ENCODE data around the gene TMEM217. TPM values are rescaled to one million over a fixed set of nuclear protein-coding genes. Genes with fewer than 3 reads are reported as not detected.

The TMEM217 gene
- total and polyA plus RNA-seq, 2 donors (not counting 1 experiment from before 2014, with no cell fraction given) = 0.73 to 1.2 TPM

- no peaks in the 10 kb centered on the region for H3K9me3 Mint-ChIP-seq (ENCODE audit: insufficient read depth)
- ATAC-seq (ENCODE audit: low read depth) (no peak), DNase-seq (no peak)
- POLR2A ChIA-PET = no interaction called here
- no peaks in the 10 kb centered on the region for H3K36me3 ChIP-seq (replicated peaks in 1 of 2; ENCODE audit: control extremely low read depth in 1 of 2, control insufficient read depth in 1 of 2, extremely low read depth in 1 of 2, insufficient read depth in 2 of 2, low read length in 1 of 2)
- no peak overlapping the region for H2AFZ ChIP-seq (ENCODE audit: insufficient read depth, low read depth, low read length, poor library complexity, severe bottlenecking)
- no peaks in the 10 kb centered on the region for H3K9me3 ChIP-seq (ENCODE audit: control extremely low read depth in 1 of 3, control insufficient read depth in 2 of 3, insufficient read depth in 1 of 3, low read length in 2 of 3)
- no peaks in the 10 kb centered on the region for H3K27me3 Mint-ChIP-seq
- no peaks in the 10 kb centered on the region for H4K20me1 ChIP-seq (ENCODE audit: control insufficient read depth, insufficient read depth, low read length, poor library complexity, severe bottlenecking)
- peaks cover 47% of the 10 kb centered on the region for H3K79me2 ChIP-seq (ENCODE audit: control insufficient read depth, insufficient read depth, low read length)
- H3K4me3 ChIP-seq (ENCODE audit: control extremely low read depth in 1 of 5, extremely low read depth in 1 of 5, insufficient read depth in 1 of 5, low read depth in 2 of 5, low read length in 4 of 5) = no peak overlapping the region
- WGBS (ENCODE audit: insufficient coverage) = 90% methylated on average over 5 of the region's 5 CpGs
- TF ChIP-seq EZH2 (IDR thresholded peaks at IDR 0.05; ENCODE audit: borderline replicate concordance, insufficient read depth, low read depth, low read length, poor library complexity, severe bottlenecking) (no peak), CTCF (IDR thresholded peaks at IDR 0.05) (no peak)
- no peak overlapping the region for H3K9ac ChIP-seq (ENCODE audit: low read length)
- peaks cover 26% of the 10 kb centered on the region for H3K4me1 Mint-ChIP-seq
- H3K27ac ChIP-seq (ENCODE audit: low read length in 2 of 2) = no peak overlapping the region
- no peak overlapping the region for H3K4me3 Mint-ChIP-seq
- CTCF ChIA-PET = no interaction called here
- H3K27ac Mint-ChIP-seq = no peak overlapping the region
- H3K27me3 ChIP-seq (replicated peaks in 1 of 4; ENCODE audit: control extremely low read depth in 1 of 4, control insufficient read depth in 3 of 4, insufficient read depth in 4 of 4, low read length in 3 of 4) = no peaks in the 10 kb centered on the region
- peaks cover 20 to 21% of the 10 kb centered on the region in 2 donors for H3K4me1 ChIP-seq (ENCODE audit: control insufficient read depth in 2 of 2, insufficient read depth in 2 of 2, low read length in 2 of 2)
- intact Hi-C loops (cut with micrococcal nuclease) = no loop called here
- no peak overlapping the region for H3K4me2 ChIP-seq (replicated peaks; ENCODE audit: low read depth, low read length, poor library complexity, severe bottlenecking)
Measured at GRCh38 chr6:37254881-37255280, 3.1 kb downstream of the TMEM217 start.

GRCh38 chr6:37253486-37254007, 4.4 kb downstream of the TMEM217 start:
- no peaks in the 10 kb centered on the region for H4K20me1 ChIP-seq (ENCODE audit: control insufficient read depth, insufficient read depth, low read length, poor library complexity, severe bottlenecking)
- Mint-ChIP-seq H3K9me3 (ENCODE audit: insufficient read depth) (no peaks in the 10 kb centered on the region), H3K27ac (no peak overlapping the region), H3K4me3 (no peak overlapping the region), H3K27me3 (no peaks in the 10 kb centered on the region), H3K4me1 (peaks cover 16% of the 10 kb centered on the region)
- H3K4me3 ChIP-seq (ENCODE audit: control extremely low read depth in 1 of 5, extremely low read depth in 1 of 5, insufficient read depth in 1 of 5, low read depth in 2 of 5, low read length in 4 of 5) = no peak overlapping the region
- no peak overlapping the region for H2AFZ ChIP-seq (ENCODE audit: insufficient read depth, low read depth, low read length, poor library complexity, severe bottlenecking)
- CTCF ChIA-PET = interaction anchor here (0.6 kb wide), 1 partner anchor 1058 kb away, joined by 6 read pairs; no protein-coding TSS in a partner anchor
- no peak for DNase-seq
- no peak overlapping the region for H3K27ac ChIP-seq (ENCODE audit: low read length in 2 of 2)
- no peaks in the 10 kb centered on the region for H3K9me3 ChIP-seq (ENCODE audit: control extremely low read depth in 1 of 3, control insufficient read depth in 2 of 3, insufficient read depth in 1 of 3, low read length in 2 of 3)
- no peaks in the 10 kb centered on the region for H3K36me3 ChIP-seq (replicated peaks in 1 of 2; ENCODE audit: control extremely low read depth in 1 of 2, control insufficient read depth in 1 of 2, extremely low read depth in 1 of 2, insufficient read depth in 2 of 2, low read length in 1 of 2)
- H3K79me2 ChIP-seq (ENCODE audit: control insufficient read depth, insufficient read depth, low read length) = peaks cover 34% of the 10 kb centered on the region
- intact Hi-C loops (cut with micrococcal nuclease) = no loop called here
- peaks cover 0 to 4% (median 0%) of the 10 kb centered on the region in 4 experiments for H3K27me3 ChIP-seq (replicated peaks in 1 of 4; ENCODE audit: control extremely low read depth in 1 of 4, control insufficient read depth in 3 of 4, insufficient read depth in 4 of 4, low read length in 3 of 4)
- peaks cover 9 to 12% of the 10 kb centered on the region in 2 donors for H3K4me1 ChIP-seq (ENCODE audit: control insufficient read depth in 2 of 2, insufficient read depth in 2 of 2, low read length in 2 of 2)
- no peak overlapping the region for H3K9ac ChIP-seq (ENCODE audit: low read length)
- POLR2A ChIA-PET = no interaction called here
- ATAC-seq (ENCODE audit: low read depth) = no peak
- no peak overlapping the region for H3K4me2 ChIP-seq (replicated peaks; ENCODE audit: low read depth, low read length, poor library complexity, severe bottlenecking)
- TF ChIP-seq CTCF (IDR thresholded peaks at IDR 0.05) = no peak
- no peak for TF ChIP-seq EZH2 (IDR thresholded peaks at IDR 0.05; ENCODE audit: borderline replicate concordance, insufficient read depth, low read depth, low read length, poor library complexity, severe bottlenecking)

Data from B cell (primary cell).